HL-60 (cell line): ENCODE data around the gene TLL2.

Source experiments
- DNase-seq, 2 experiments: peaks; one replicate each; pipeline ENCODE4 v3.0.0-alpha.2; 2010 to 2020; ENCODE audit warnings: low read depth in 1 of 2, low spot score in 1 of 2
- H3K27ac ChIP-seq: fragments of 250-450 bp; sonication (Bioruptor Pico); replicated peaks from 2 replicates; pipeline ENCODE4 v1.5.1; 2020; ENCODE audit warnings: mild to moderate bottlenecking, moderate library complexity
- H3K27me3 ChIP-seq: fragments of 250-450 bp; sonication (Bioruptor Pico); 2 replicates; pipeline ENCODE4 v1.5.1; 2021; ENCODE audit warnings: mild to moderate bottlenecking, moderate library complexity; ENCODE audit not compliant: insufficient read depth, poor library complexity, severe bottlenecking
- H3K4me3 ChIP-seq: replicated peaks from 2 replicates; pipeline ENCODE4 v1.5.1; 2011; ENCODE audit warnings: mild to moderate bottlenecking, control low read depth, low read length; ENCODE audit not compliant: insufficient read depth
- CTCF ChIP-seq: IDR thresholded peaks from one replicate; pipeline ENCODE4 v1.5.1; 2011; ENCODE audit warnings: low read length, control low read depth, inconsistent platforms; ENCODE audit not compliant: insufficient read depth
- GABPA ChIP-seq: IDR thresholded peaks from 2 replicates; pipeline ENCODE4 v1.6.1; 2012; ENCODE audit warnings: low read depth
- POLR2AphosphoS5 ChIP-seq: IDR thresholded peaks from 2 replicates; pipeline ENCODE4 v1.6.1; 2012; ENCODE audit warnings: low read depth
- REST ChIP-seq: IDR thresholded peaks from 2 replicates; pipeline ENCODE4 v1.6.1; 2012; ENCODE audit warnings: low read depth; ENCODE audit not compliant: insufficient replicate concordance
- SPI1 ChIP-seq: IDR thresholded peaks from 2 replicates; pipeline ENCODE4 v1.6.1; 2012; ENCODE audit warnings: low read depth, mild to moderate bottlenecking, borderline replicate concordance

Gene TLL2

GRCh38 chr10:96509017-96509641 lies 4.6 kb downstream of the TLL2 start:
- peaks cover 25% of the 10 kb centered on the region for H3K27me3 ChIP-seq
- TF ChIP-seq POLR2AphosphoS5 (no peak), CTCF (no peak), REST (no peak), GABPA (no peak), SPI1 (no peak)
- DNase-seq: no peak
- no peak overlapping the region for H3K27ac ChIP-seq
- no peak overlapping the region for H3K4me3 ChIP-seq

GRCh38 chr10:96507044-96507443 lies 6.7 kb downstream of the TLL2 start:
- Histone ChIP-seq H3K27ac (no peak overlapping the region), H3K27me3 (peaks cover 7% of the 10 kb centered on the region), H3K4me3 (no peak overlapping the region)
- DNase-seq: no peak
- TF ChIP-seq POLR2AphosphoS5 (no peak), GABPA (no peak), CTCF (no peak), SPI1 (no peak), REST (no peak)

GRCh38 chr10:96505150-96506136 lies 8.3 kb downstream of the TLL2 start:
- Histone ChIP-seq H3K4me3 (no peak overlapping the region), H3K27ac (no peak overlapping the region), H3K27me3 (no peaks in the 10 kb centered on the region)
- no peak for DNase-seq
- TF ChIP-seq GABPA (no peak), CTCF (no peak), POLR2AphosphoS5 (no peak), REST (no peak), SPI1 (no peak)
